GM21515 (cell line): ENCODE measurements around the gene FLOT1.

Experiments
- ATAC-seq: cut with Tn5 transposase; IDR thresholded peaks from one replicate; pipeline ENCODE4 v1.9.1; 2021; ENCODE audit not compliant: unreplicated experiment

FLOT1 gene

DNA sequence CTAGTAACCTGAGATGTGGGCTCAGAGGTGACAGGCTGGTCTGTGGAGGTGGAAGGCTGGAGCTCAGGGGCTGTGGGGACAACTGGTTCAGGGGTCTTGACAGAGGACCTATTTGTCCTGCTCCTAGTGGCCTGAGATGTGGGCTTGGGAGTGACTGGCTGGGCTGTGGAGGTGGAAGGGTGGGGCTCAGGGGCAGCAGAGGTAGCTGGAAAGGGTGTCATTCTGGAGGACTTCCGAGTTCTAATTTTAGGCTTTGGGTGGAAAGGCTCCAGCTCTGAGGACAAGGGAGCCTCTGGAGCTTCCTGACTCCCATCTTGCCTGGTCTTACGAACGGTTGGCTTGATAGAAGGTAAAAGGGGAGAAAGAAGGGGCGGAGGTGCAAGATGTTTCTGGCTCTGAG, 36.9 kb downstream of the FLOT1 start:
- no peak for ATAC-seq

DNA sequence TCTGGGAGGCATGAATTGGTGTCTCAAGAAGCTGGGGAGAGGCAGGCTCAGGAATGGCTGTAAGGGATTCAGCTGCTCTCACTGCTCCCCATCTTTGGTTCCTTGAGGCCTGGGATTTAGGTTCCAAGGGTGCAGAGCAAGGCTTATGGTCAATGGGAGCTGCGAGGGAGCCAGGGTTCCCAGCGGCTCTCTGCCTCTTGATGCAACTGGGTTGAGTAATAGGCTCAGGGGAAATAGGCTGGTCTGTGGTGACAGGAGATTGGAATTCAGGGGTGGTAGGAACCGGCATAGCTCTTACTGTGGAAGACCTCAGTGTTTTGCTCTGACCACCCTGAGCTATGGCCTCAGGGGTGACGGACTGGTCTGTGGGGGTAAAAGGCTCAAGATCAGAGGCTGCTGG, 38.7 kb downstream of the FLOT1 start:
- no peak for ATAC-seq

DNA sequence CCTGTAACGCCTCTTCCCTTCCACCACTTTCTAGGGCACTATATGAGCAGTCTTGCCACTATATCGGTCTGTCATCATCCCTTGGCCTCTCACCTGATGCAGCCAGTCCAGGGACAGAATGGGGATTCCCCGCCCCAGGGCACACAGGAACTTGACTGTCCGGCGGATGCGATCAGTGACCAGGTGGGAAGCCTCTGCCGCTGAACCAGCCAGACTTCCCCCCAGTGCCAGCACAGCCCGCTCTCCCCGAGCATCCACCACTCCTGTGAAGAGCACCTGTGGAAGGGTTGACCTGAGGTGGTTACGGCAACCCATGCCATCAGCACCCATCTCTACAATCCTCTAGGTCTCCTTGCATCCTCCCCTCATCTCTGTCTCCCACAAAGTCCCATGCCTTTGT, 39.5 kb downstream of the FLOT1 start:
- no peak for ATAC-seq

DNA sequence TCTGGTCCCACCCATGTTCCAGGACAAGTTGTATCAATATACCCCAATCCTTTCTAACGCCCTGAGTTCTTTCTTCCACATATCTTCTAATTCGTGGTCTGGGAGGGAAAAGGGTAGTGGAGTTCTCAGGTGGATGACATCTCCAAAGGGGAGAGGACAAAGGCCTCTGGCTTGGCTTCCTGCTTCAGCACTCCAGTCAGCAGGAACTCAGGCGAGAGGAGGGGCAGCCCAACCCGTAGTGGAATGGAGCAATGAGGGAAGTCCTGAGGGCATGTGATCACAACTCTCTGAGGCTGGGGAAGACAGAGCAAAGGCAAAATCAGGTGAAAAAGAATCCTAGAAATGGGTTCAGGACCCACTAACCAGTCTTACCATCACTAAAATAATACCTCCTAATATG, 42.1 kb downstream of the FLOT1 start:
- ATAC-seq: no peak

DNA sequence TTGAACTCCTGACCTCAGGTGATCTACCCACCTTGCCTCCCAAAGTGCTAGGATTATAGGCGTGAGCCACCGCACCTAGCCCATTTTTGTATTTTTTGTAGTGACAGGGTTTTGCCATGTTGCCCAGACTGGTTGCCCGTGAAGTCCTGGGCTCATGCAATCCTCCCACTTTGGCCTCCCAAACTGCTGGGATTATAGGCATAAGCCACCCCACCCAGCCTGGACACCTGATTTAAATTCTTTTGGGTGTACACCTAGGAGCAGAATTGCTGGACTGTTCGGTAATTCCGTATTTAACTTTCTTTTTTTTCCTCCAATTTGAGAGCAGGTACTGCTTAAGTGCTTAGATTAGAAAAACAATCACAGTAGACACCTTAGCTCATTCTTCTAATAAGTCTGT, 46.1 kb downstream of the FLOT1 start:
- ATAC-seq: no peak

GRCh38 chr6:30691208-30691847, 51.2 kb downstream of the FLOT1 start:
- no peak for ATAC-seq

DNA sequence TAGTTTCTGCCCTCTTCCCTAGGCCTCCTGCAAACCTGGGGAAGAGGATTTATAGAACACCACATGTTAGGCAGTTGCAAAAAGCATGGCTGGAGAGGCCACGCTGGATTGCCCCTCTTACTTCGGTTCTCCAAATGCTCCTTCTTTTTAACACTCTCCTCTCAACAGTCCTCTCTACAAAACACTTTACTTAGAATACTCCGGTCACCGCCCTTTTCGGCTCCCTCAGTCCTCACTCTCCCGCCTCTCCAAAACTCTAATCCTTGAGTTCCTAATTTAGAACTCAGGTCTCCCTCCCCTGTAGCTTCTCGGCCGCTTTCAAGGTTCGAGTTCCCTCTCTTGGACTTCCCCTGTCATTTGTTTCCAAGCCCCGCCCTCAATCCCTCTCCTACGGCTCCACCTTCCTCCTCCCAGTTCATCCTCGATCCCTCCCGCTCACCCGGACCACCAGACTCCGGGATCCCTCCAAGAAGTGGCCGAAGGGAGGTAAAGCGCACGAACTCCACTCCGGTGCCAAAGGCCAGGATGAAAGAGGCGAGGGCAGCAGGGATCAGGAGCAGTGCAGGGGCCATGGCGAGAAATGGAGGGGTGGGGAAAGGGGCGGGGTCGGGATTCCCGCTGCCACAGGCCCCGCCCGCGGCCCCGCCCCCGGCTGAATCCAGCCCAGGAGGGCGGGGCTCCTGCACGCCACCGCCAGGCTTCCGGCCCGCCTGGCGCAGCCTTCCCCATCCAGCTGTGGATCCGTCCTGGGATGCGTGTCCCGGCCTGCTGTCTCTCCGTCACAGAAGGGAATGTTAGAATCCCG, 51.9 kb downstream of the FLOT1 start, which contains the start of gene NRM:
NRM (minus strand) TSS at position 582 of the 805 bp plus-strand sequence; CDS start at position 572, 10 bp downstream.
- peak; percentile 31 for ATAC-seq

DNA sequence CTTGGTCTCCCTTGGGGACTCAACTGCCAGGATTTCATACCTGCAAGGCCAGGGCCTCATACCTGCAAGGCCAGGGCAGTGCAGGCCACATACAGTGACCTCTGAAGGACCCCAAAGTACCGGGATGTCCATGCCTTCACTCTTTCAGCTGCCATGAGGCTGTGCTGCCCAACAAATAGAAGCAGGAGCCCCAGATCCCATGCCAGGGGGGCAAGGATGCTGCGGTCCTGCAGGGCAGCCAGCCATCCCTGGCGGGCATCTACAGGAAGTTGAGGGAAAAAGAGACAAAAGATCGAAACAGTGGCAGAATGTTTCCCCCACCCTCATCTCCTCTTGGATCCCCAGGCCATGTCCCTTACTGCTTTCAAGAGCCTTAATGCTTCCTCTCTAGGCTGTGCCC, 52.5 kb downstream of the FLOT1 start:
- no peak for ATAC-seq

DNA sequence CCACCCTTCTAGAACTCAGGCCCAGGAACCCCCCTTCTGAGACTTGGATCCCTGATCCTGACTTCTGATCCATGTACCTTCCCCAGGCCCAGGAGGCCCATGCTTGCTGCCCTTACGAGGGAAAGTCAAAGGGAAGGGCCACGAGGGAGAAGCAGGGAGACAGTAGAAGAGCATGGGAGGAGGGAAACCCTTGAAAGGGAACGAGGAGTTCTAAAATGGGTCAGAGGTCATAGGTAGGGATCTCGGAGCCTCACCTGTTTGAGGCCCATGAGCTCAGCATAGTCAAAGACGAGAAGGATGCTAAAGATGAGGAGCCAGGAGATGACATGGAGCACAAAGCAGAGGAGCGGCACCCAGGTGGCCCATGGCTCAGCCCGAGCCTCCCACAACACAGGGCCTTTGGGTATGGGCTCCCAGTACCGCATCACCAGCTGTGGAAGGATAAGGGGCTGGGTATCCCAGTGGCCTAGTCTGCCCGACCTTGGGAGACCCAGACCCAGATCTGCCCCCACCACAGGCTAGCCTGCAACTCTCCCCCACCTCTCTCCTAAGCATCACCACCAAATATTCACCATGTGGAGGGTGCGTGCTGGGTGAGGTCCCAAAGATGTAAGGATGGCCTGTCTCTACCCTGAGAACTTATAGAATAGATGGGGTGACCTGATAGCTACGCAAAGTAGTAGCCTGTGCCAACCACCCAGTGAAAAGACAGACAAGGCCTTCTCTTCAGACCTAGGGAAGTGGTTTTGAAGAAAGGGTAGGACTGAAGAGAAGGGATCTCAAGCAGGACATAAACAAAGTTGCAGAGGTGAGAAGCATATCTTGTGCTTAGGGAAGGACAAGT, 53.2 kb downstream of the FLOT1 start:
- no peak for ATAC-seq

GRCh38 chr6:30688569-30688968, 53.9 kb downstream of the FLOT1 start:
- no peak for ATAC-seq

DNA sequence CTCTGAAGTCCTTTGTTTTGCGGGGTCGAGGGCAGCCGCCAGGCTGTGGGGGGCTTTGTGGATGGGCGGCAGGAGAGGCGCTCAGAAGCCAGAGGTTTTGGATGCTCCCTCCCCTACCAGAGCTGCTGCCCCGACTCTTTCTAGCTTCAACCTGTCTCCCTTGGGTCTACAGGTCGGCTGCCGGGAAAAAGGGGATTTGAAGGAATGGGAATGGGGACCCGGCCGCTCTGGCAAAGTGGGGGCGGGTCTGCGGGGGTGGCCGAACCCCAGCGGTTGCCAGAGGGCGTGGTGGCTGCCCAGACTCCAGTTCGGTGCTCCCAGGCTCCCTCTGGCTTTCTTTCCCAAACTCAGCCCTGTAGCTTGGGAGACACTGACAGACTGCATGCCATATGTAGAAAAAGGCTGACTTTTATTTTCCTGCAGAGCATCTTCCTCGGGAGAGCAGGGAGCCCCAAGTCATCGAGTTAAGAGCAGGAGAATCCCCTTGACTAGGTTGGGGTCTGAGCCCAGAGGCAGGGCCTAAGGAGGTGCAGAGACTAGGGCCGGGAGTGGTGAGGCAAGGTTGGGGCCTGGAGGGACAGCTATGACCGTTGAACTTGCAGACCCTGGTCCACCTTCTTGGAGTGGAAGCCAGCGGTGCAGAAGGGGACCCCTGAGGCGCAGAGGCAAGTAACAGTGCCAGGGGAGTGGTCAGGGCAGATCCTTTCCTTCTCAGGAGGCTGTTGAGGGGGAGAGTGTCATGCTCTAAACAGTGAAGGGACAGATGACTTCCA, 54.6 kb downstream of the FLOT1 start:
- ATAC-seq: no peak

DNA sequence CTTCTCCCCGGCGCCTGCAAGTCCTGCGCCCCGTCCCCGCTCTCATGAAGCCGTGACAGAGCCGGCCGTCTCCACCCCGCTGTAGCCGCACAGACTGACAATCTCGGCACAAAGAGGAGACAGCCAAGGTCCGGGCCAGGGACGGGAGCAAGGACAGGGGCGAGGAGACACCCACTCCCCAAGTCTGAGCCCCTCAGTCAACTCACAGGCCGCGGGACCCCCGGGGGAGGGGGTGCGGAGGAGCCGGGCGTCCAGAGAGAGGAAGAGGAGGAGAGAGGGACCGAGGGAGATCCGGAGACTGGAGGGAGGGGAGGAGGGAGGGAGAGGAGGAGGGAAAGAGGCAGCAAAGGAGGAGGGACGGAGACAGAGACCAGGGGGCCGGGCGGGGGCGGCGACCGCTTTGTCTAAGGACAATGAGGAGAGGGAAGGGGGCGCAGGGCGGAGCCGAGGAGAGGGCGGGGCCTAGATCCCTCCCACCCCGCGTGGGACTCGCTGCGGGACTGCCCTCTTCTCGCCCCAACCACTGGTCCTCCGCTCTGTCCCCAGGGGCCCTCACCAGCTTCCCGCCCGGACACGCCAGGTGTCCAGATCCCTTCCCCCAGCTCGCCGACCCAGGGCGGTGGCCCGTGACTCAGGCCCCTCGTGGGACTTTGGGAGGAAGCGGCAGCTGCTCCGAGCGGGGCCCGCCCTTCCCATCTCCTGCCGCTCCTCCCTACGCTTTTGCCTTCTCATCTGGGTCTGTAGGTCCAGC, 55.4 kb downstream of the FLOT1 start:
- ATAC-seq: peak; percentile 35

GRCh38 chr6:30686009-30686907, 56.2 kb downstream of the FLOT1 start, which contains the start of gene PPP1R18:
Gene PPP1R18 (minus strand): TSS chr6:30686645. CDS start chr6:30686018, 627 bp downstream.
- no peak for ATAC-seq

- ATAC-seq: no peak
These were observed 57.1 kb downstream of the FLOT1 start for GRCh38 chr6:30685157-30686008.

DNA sequence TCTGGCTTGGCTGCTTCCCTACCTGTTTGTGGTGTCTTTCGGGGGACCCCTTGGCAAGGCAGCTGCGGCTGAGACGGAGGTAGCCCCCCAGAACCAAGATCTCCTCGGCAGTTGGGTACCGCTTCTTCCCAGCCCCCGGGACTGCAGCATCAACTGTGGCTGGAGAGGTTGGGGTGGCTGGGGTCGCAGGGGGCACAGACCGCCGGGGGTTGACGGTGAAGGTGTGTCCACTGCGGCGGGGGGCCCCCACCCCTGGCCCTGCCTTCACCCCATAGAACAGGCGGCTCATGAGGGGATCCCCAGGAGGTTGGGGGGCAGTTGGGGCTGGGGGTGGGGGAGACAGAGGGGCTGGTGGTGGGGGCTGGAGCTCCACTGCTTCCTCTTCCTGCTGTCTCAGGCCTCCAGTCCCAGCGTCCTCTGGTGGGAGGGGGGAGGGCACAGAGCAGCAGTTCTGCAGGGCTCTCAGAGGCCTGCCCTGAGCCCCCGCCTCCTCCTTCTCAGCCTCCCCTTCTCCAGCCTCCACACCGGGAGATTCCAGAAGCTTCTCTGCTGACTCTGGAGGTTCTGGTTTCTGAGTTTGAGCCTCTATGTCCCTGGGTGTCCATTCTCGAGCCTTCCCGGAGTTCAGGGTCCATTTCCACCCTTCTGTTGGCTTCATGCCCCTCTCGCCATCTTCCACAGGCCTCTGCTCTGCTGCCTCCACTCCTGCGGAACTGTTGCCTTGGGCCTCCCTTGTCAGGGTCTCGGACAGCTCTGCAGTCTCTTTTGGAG, 57.9 kb downstream of the FLOT1 start:
- no peak for ATAC-seq

GRCh38 chr6:30683980-30684338, 58.5 kb downstream of the FLOT1 start:
- ATAC-seq: no peak

- ATAC-seq: no peak
These were observed 59.1 kb downstream of the FLOT1 start for GRCh38 chr6:30683183-30683979.
